Activated naive CD4-positive, alpha-beta T cell treated with anti-CD3 and anti-CD28 coated beads, Interleukin-2, amount 50 U/mL, for 16 hours (primary cell): Measurements from ENCODE around the gene EPB41L1.

Experiments used
- DNase-seq: peaks from one replicate; pipeline ENCODE4 v3.0.0-alpha.2; 2020

EPB41L1 gene

GRCh38 chr20:36155991-36156390 lies 1.5 kb downstream of the EPB41L1 start:
- DNase-seq: no peak

- no peak for DNase-seq
Observed at GRCh38 chr20:36157610-36158009, 3.1 kb downstream of the EPB41L1 start.

- DNase-seq: no peak
Observed at GRCh38 chr20:36158160-36158741, 3.7 kb downstream of the EPB41L1 start.

GRCh38 chr20:36159833-36160232 lies 5.3 kb downstream of the EPB41L1 start:
- no peak for DNase-seq

- no peak for DNase-seq
Observed at GRCh38 chr20:36162272-36162966, 7.9 kb downstream of the EPB41L1 start.

- no peak for DNase-seq
Observed at GRCh38 chr20:36167902-36168503, 13.5 kb downstream of the EPB41L1 start.

- DNase-seq: no peak
Observed at GRCh38 chr20:36170542-36171215, 16.1 kb downstream of the EPB41L1 start.

GRCh38 chr20:36173451-36173933 lies 19.0 kb downstream of the EPB41L1 start:
- DNase-seq: no peak

GRCh38 chr20:36175016-36175415 lies 20.5 kb downstream of the EPB41L1 start:
- DNase-seq: no peak

- no peak for DNase-seq
Observed at GRCh38 chr20:36175475-36175995, 21.0 kb downstream of the EPB41L1 start.

- no peak for DNase-seq
Observed at GRCh38 chr20:36177716-36178115, 23.2 kb downstream of the EPB41L1 start.

GRCh38 chr20:36179170-36179945 lies 24.8 kb downstream of the EPB41L1 start:
- DNase-seq: no peak

- no peak for DNase-seq
Observed at GRCh38 chr20:36180323-36180722, 25.8 kb downstream of the EPB41L1 start.

- no peak for DNase-seq
Observed at GRCh38 chr20:36181934-36182603, 27.5 kb downstream of the EPB41L1 start.

- no peak for DNase-seq
Observed at GRCh38 chr20:36182604-36183154, 28.1 kb downstream of the EPB41L1 start.

- DNase-seq: no peak
Observed at GRCh38 chr20:36183155-36183944, 28.8 kb downstream of the EPB41L1 start.

- no peak for DNase-seq
Observed at GRCh38 chr20:36184816-36185776, 30.6 kb downstream of the EPB41L1 start.

- no peak for DNase-seq
Observed at GRCh38 chr20:36193977-36194712, 39.6 kb downstream of the EPB41L1 start.

GRCh38 chr20:36196676-36197075 lies 42.1 kb downstream of the EPB41L1 start:
- DNase-seq: no peak
